HG03095 (cell line): ENCODE measurements around the gene ZNF688.

Source experiments
- ATAC-seq: cut with Tn5 transposase; IDR thresholded peaks from one replicate; pipeline ENCODE4 v1.9.1; 2021; ENCODE audit warnings: moderate library complexity; ENCODE audit not compliant: unreplicated experiment

ZNF688 gene

GRCh38 chr16:30585400-30586191 is 14.1 kb upstream of the ZNF688 start, which contains the start of gene ZNF785:
Gene ZNF785 (minus strand): TSS chr16:30585697. CDS start chr16:30585611, 86 bp downstream.
- ATAC-seq, result peak; percentile 91

- no peak for ATAC-seq
These were observed 13.5 kb upstream of the ZNF688 start for GRCh38 chr16:30585022-30585399.

GRCh38 chr16:30582611-30583340 is 11.3 kb upstream of the ZNF688 start:
- no peak for ATAC-seq

GRCh38 chr16:30581457-30581856 is 9.9 kb upstream of the ZNF688 start:
- ATAC-seq, result no peak

GRCh38 chr16:30574678-30575077 is 3.2 kb upstream of the ZNF688 start:
- no peak for ATAC-seq

GRCh38 chr16:30570636-30571444 is 674 bp downstream of the ZNF688 start:
- ATAC-seq, result no peak

GRCh38 chr16:30569746-30570635 is 1.5 kb downstream of the ZNF688 start:
- no peak for ATAC-seq

GRCh38 chr16:30569281-30569680 is 2.2 kb downstream of the ZNF688 start:
- no peak for ATAC-seq

GRCh38 chr16:30567991-30568638 is 3.4 kb downstream of the ZNF688 start:
- peak; percentile 33 for ATAC-seq

GRCh38 chr16:30567160-30567990 is 4.1 kb downstream of the ZNF688 start:
- no peak for ATAC-seq

GRCh38 chr16:30566531-30566930 is 5.0 kb downstream of the ZNF688 start:
- ATAC-seq, result no peak

GRCh38 chr16:30565984-30566383 is 5.5 kb downstream of the ZNF688 start:
- ATAC-seq, result no peak

- no peak for ATAC-seq
These were observed 6.0 kb downstream of the ZNF688 start for GRCh38 chr16:30565526-30565925.

GRCh38 chr16:30562021-30562420 is 9.5 kb downstream of the ZNF688 start:
- no peak for ATAC-seq

GRCh38 chr16:30561089-30561816 is 10.3 kb downstream of the ZNF688 start:
- ATAC-seq, result no peak

GRCh38 chr16:30559690-30560089 is 11.8 kb downstream of the ZNF688 start:
- no peak for ATAC-seq

- ATAC-seq, result no peak
These were observed 12.6 kb downstream of the ZNF688 start for GRCh38 chr16:30558789-30559377.
